ENCODE measurements around the gene CIC.
"Not testable (repeated sequence)": the region's sequence is repeated elsewhere in the genome, so short reads cannot be mapped to it uniquely, and the experiment has no call there.

CIC gene

DNA sequence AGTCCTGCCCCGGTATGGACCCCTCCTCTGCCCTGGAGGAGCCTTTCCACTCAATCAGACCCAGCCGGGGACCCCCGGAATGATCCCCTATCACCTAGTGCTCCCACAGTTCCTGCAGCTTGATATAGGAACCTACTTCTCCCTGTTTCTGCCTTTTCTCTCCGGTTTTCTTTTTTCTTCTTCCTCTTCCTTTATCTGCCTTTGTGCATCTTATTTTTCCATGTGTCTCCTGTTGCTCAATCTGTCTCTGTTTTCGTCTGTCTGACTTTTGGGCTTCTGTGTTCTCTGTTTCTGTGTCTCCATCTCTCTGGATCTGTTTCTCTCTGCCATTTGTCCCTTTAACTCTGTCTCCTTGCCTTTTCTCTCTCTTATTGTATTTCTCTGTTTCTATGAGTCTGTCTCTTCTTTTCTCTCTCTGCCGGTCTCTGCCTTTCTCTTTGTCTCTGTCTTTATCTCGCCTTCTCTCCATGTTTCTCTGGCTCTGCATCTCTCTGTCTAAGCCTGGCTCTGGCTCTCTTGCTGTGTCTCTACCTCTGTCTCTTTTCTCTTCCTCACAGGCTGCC, 66.4 kb downstream of the CIC start:
- Histone ChIP-seq H3K9ac (ENCODE audit: low read length) (no peak overlapping the region), H3K4me3 (ENCODE audit: low read length) (no peak overlapping the region), H3K9me3 (ENCODE audit: control insufficient read depth, low read depth, low read length) (no peaks in the 10 kb centered on the region), H3K27me3 (ENCODE audit: control insufficient read depth, insufficient read depth, low read length) (no peaks in the 10 kb centered on the region), H3K27ac (ENCODE audit: low read length) (no peak overlapping the region), H3K4me1 (ENCODE audit: control insufficient read depth, low read depth, low read length) (no peaks in the 10 kb centered on the region), H3K36me3 (ENCODE audit: control insufficient read depth, low read depth, low read length) (peaks cover 7% of the 10 kb centered on the region)

DNA sequence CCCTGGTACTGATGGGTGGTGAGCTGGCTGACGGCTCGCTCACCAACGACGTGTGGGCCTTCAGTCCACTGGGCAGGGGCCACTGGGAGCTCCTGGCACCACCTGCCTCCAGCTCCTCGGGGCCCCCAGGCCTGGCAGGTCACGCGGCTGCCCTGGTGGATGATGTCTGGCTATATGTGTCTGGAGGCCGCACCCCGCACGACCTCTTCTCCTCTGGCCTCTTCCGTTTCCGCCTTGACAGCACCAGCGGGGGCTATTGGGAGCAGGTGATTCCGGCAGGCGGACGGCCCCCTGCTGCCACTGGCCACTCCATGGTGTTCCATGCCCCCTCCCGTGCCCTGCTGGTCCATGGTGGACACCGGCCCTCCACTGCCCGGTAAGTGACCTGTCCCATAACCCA, 66.9 kb downstream of the CIC start:
- H3K4me1 ChIP-seq (ENCODE audit: control insufficient read depth, low read depth, low read length) = no peaks in the 10 kb centered on the region
- no peak overlapping the region for H3K4me3 ChIP-seq (ENCODE audit: low read length)
- H3K9me3 ChIP-seq (ENCODE audit: control insufficient read depth, low read depth, low read length) = no peaks in the 10 kb centered on the region
- H3K9ac ChIP-seq (ENCODE audit: low read length) = no peak overlapping the region
- H3K36me3 ChIP-seq (ENCODE audit: control insufficient read depth, low read depth, low read length) = peaks cover 7% of the 10 kb centered on the region
- H3K27ac ChIP-seq (ENCODE audit: low read length) = no peak overlapping the region
- no peaks in the 10 kb centered on the region for H3K27me3 ChIP-seq (ENCODE audit: control insufficient read depth, insufficient read depth, low read length)

DNA sequence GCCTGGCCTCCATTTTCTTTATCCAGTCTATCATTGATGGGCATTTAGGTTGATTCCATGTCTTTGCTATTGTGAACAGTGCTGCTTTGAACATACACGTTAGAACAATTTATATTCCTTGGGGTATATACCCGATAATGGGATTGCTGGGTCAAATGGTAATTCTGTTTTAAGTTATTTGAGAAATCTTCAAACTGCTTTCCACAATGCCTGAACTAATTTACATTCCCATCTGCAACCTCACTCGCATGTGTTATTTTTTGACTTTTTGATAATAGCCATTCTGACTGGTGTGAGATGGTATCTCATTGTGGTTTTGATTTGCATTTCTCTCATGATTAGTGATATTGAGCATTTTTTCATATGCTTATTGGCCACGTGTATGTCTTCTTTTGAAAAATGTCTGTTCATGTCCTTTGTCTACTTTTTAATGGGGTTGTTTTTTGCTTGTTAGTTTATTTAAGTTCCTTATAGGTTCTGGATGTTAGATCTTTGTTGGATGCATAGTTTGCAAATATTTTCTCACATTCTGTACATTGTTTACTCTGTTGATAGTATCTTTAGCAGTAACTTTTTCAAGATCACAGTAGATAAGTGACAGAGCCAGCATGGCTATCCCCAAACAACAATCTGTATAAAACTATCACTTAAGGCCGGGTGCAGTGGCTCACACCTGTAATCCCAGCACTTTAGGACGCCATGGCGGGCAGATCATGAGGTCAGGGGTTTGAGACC, 70.2 kb downstream of the CIC start:
- H3K27ac ChIP-seq (ENCODE audit: low read length); H3K9me3 ChIP-seq (ENCODE audit: control insufficient read depth, low read depth, low read length); H3K36me3 ChIP-seq (ENCODE audit: control insufficient read depth, low read depth, low read length); H3K4me1 ChIP-seq (ENCODE audit: control insufficient read depth, low read depth, low read length); H3K4me3 ChIP-seq (ENCODE audit: low read length); H3K9ac ChIP-seq (ENCODE audit: low read length); H3K27me3 ChIP-seq (ENCODE audit: control insufficient read depth, insufficient read depth, low read length): not testable (repeated sequence)

DNA sequence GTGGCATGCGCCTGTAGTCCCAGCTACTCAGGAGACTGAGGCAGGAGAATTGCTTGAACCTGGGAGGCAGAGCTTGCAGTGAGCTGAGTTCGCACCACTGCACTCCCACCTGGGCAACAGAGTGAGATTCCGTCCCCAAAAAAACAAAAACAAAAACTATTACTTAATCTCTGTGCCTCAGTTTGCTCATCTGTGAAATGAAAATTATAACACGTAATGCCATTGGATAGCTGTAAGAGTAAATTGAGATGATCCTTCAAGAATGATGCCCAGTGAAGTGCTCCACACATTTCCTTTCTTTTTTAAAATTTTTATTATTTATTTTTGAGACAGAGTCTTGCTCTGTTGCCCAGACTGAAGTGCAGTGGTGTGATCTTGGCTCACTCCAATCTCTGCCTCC, 70.9 kb downstream of the CIC start:
- H3K27me3 ChIP-seq (ENCODE audit: control insufficient read depth, insufficient read depth, low read length); H3K4me1 ChIP-seq (ENCODE audit: control insufficient read depth, low read depth, low read length); H3K27ac ChIP-seq (ENCODE audit: low read length); H3K36me3 ChIP-seq (ENCODE audit: control insufficient read depth, low read depth, low read length); H3K9ac ChIP-seq (ENCODE audit: low read length); H3K4me3 ChIP-seq (ENCODE audit: low read length); H3K9me3 ChIP-seq (ENCODE audit: control insufficient read depth, low read depth, low read length): not testable (repeated sequence)

DNA sequence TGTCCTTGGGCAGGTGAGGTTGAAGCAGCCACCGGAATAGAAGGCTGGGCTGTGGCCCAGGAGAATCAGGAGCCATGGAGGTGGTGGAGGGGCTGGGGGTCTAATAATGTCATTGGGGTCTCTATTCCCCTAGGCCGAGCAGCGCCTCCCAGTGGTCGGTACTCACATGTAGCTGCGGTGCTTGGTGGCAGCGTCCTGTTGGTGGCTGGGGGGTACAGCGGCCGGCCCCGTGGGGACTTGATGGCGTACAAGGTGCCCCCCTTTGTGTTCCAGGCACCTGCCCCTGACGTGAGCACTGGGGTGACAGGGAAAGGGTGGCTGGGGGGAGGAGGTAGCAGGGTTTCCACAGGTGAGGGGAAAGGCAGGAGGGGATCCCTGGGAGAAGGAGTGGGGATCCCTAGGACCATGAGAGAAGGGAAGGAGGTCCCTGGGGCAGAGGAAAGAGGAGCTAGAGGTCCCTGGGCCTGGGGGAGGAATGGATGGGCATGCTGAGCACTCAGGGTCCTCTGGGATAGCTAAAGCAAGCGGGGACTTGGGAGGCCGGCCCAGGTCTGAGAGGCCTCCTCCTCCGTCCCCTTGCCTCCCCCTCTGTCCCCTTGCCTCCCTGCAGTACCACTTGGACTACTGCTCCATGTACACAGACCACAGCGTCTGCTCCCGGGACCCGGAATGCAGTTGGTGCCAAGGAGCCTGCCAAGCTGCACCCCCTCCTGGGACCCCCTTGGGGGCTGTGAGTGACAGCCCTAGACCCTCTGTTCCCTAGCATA, 74.5 kb downstream of the CIC start:
- no peaks in the 10 kb centered on the region for H3K9me3 ChIP-seq (ENCODE audit: control insufficient read depth, low read depth, low read length)
- no peak overlapping the region for H3K4me3 ChIP-seq (ENCODE audit: low read length)
- no peak overlapping the region for H3K9ac ChIP-seq (ENCODE audit: low read length)
- H3K36me3 ChIP-seq (ENCODE audit: control insufficient read depth, low read depth, low read length) = no peaks in the 10 kb centered on the region
- H3K27ac ChIP-seq (ENCODE audit: low read length) = no peak overlapping the region
- H3K4me1 ChIP-seq (ENCODE audit: control insufficient read depth, low read depth, low read length) = no peaks in the 10 kb centered on the region
- no peaks in the 10 kb centered on the region for H3K27me3 ChIP-seq (ENCODE audit: control insufficient read depth, insufficient read depth, low read length)

DNA sequence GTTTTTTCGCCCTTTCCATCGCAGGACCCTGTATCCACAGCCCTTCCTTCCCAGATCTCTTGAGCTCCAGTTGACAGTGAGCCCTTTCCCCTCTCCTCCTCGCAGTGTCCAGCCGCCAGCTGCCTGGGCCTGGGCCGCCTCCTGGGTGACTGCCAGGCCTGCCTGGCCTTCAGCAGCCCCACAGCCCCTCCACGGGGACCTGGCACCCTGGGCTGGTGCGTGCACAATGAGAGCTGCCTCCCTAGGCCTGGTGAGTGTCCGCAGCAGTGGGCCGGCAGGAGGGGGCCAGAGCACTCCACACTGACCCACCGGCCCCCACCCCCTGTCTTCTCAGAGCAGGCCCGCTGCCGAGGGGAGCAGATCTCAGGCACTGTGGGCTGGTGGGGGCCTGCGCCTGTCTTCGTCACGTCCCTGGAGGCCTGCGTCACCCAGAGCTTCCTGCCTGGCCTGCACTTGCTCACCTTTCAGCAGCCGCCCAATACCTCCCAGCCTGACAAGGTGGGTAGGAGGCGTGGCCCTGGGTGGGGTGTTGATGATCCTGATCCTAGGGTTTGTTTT, 75.4 kb downstream of the CIC start:
- Histone ChIP-seq H3K4me1 (ENCODE audit: control insufficient read depth, low read depth, low read length) (no peaks in the 10 kb centered on the region), H3K27me3 (ENCODE audit: control insufficient read depth, insufficient read depth, low read length) (no peaks in the 10 kb centered on the region), H3K9me3 (ENCODE audit: control insufficient read depth, low read depth, low read length) (no peaks in the 10 kb centered on the region), H3K27ac (ENCODE audit: low read length) (no peak overlapping the region), H3K36me3 (ENCODE audit: control insufficient read depth, low read depth, low read length) (no peaks in the 10 kb centered on the region), H3K9ac (ENCODE audit: low read length) (no peak overlapping the region), H3K4me3 (ENCODE audit: low read length) (no peak overlapping the region)
